Measurements from ENCODE around the gene SPACA4.
A peak's percentile ranks its signal among the peaks of the same experiment; 100 is the strongest.

SPACA4 gene

DNA sequence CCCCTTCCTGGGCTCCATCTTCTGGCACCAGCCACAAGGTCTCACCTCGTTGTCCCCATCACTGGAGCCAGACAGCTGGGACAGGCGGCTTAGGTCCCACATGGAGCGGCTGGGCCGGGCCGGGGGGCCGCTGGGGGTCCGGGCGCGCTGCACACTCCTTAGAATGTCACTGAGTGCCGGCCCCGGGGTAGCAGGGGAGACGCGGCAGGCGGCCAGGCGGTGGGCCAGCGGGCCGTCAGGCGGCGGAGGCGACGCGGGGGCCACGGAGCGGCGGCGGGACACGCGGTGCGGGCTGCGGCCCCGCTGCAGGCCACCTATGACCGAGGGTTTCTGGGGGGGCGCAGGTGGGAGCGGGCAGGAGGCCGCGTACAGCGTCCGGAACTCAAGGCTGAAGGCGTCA, 3.1 kb upstream of the SPACA4 start:
- Histone ChIP-seq H2BK5ac (ENCODE audit: low read depth, low read length, poor library complexity, severe bottlenecking) (no peak overlapping the region), H3K9ac (ENCODE audit: low read length) (no peak overlapping the region), H3K79me1 (replicated peaks; ENCODE audit: low read length, poor library complexity, severe bottlenecking) (no peaks in the 10 kb centered on the region), H4K8ac (ENCODE audit: low read length) (no peak overlapping the region), H3K18ac (ENCODE audit: low read depth in 1 of 2, low read length in 2 of 2) (no peak overlapping the region), H3K27ac (ENCODE audit: low read length, poor library complexity, severe bottlenecking) (no peak overlapping the region), H3K9me3 (ENCODE audit: control insufficient read depth, low read length) (no peaks in the 10 kb centered on the region), H2BK15ac (ENCODE audit: low read depth, poor library complexity, severe bottlenecking) (no peak overlapping the region), H3K36me3 (ENCODE audit: control insufficient read depth in 1 of 2, insufficient read depth in 2 of 2, low read depth in 1 of 2, low read length in 2 of 2) (peaks cover 0 to 4% of the 10 kb centered on the region in 2 experiments), H3K4me1 (ENCODE audit: control insufficient read depth, insufficient read depth, low read depth, low read length) (peaks cover 2% of the 10 kb centered on the region), H3K27me3 (ENCODE audit: control insufficient read depth in 1 of 2, insufficient read depth in 1 of 2, low read length in 2 of 2) (peaks cover 5 to 16% of the 10 kb centered on the region in 2 experiments), H2BK12ac (ENCODE audit: low read length in 2 of 2) (no peak overlapping the region), H3K4me2 (ENCODE audit: low read length, poor library complexity, severe bottlenecking) (no peak overlapping the region), H2AFZ (ENCODE audit: low read depth, low read length) (no peak overlapping the region), H3K4ac (ENCODE audit: low read depth in 1 of 2, low read length in 2 of 2) (no peak overlapping the region), H3K14ac (ENCODE audit: low read length in 2 of 2) (no peak overlapping the region), H2BK120ac (ENCODE audit: low read depth, low read length) (no peak overlapping the region), H3K23ac (ENCODE audit: low read length in 2 of 2) (no peak overlapping the region), H4K91ac (ENCODE audit: low read length) (no peak overlapping the region), H2AK5ac (ENCODE audit: low read length, severe bottlenecking) (no peak overlapping the region), H3K4me3 (ENCODE audit: insufficient read depth in 1 of 2, low read depth in 1 of 2, low read length in 2 of 2) (no peak overlapping the region)
- DNase-seq: no peak
- WGBS: 94% methylated on average over 39 of the region's 39 CpGs

DNA sequence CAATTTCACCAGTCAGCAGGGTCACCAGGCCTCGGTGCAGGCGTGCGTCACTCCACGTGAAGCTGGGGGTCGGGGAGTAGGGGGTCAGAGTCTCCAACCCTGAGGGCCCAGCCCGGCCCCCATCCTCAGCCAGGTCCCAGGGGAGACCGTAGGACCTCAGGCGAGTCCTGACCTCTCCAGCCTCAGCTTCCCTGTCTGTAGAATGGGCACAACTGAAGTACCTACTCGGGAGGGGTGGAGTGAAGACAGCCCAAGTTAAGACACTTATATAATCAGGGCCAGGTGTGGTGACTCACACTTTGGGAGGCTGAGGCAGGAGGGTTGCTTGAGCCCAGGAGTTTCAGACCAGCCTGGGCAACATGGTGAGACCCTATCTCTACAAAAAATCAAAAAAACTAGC, 2.7 kb upstream of the SPACA4 start:
- H3K79me1 ChIP-seq (replicated peaks; ENCODE audit: low read length, poor library complexity, severe bottlenecking): no peaks in the 10 kb centered on the region
- peaks cover 0 to 4% of the 10 kb centered on the region in 2 experiments for H3K36me3 ChIP-seq (ENCODE audit: control insufficient read depth in 1 of 2, insufficient read depth in 2 of 2, low read depth in 1 of 2, low read length in 2 of 2)
- peaks cover 2% of the 10 kb centered on the region for H3K4me1 ChIP-seq (ENCODE audit: control insufficient read depth, insufficient read depth, low read depth, low read length)
- no peak overlapping the region for H3K9ac ChIP-seq (ENCODE audit: low read length)
- no peak overlapping the region for H2BK120ac ChIP-seq (ENCODE audit: low read depth, low read length)
- H3K27ac ChIP-seq (ENCODE audit: low read length, poor library complexity, severe bottlenecking): no peak overlapping the region
- no peak overlapping the region for H2BK15ac ChIP-seq (ENCODE audit: low read depth, poor library complexity, severe bottlenecking)
- H3K9me3 ChIP-seq (ENCODE audit: control insufficient read depth, low read length): no peaks in the 10 kb centered on the region
- no peak overlapping the region for H4K8ac ChIP-seq (ENCODE audit: low read length)
- no peak overlapping the region for H3K18ac ChIP-seq (ENCODE audit: low read depth in 1 of 2, low read length in 2 of 2)
- H3K27me3 ChIP-seq (ENCODE audit: control insufficient read depth in 1 of 2, insufficient read depth in 1 of 2, low read length in 2 of 2): peaks cover 1 to 12% of the 10 kb centered on the region in 2 experiments
- no peak overlapping the region for H2AK5ac ChIP-seq (ENCODE audit: low read length, severe bottlenecking)
- DNase-seq: no peak
- no peak overlapping the region for H2BK12ac ChIP-seq (ENCODE audit: low read length in 2 of 2)
- no peak overlapping the region for H2BK5ac ChIP-seq (ENCODE audit: low read depth, low read length, poor library complexity, severe bottlenecking)
- H2AFZ ChIP-seq (ENCODE audit: low read depth, low read length): no peak overlapping the region
- H3K4ac ChIP-seq (ENCODE audit: low read depth in 1 of 2, low read length in 2 of 2): no peak overlapping the region
- H3K14ac ChIP-seq (ENCODE audit: low read length in 2 of 2): no peak overlapping the region
- H3K4me3 ChIP-seq (ENCODE audit: insufficient read depth in 1 of 2, low read depth in 1 of 2, low read length in 2 of 2): no peak overlapping the region
- 95% methylated on average over 9 of the region's 9 CpGs for WGBS
- H4K91ac ChIP-seq (ENCODE audit: low read length): no peak overlapping the region
- H3K23ac ChIP-seq (ENCODE audit: low read length in 2 of 2): no peak overlapping the region
- H3K4me2 ChIP-seq (ENCODE audit: low read length, poor library complexity, severe bottlenecking): no peak overlapping the region

DNA sequence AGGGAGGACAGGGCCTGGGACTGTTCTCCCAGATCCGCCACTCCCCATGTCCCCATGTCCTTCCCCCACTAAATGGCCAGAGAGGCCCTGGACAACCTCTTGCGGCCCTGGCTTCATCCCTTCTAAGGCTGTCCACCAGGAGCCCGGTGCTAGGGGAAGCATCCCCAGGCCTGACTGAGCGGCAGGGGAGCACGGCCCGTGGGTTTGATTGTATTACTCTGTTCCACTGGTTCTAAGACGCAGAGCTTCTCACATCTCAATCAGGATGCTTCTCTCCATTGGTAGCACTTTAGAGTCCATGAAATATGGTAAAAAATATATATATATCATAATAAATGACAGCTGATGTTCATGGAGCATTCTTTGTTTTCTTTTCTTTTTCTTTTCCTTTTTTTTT, 815 bp downstream of the SPACA4 start:
- peak overlapping the region; percentile 61 for H4K8ac ChIP-seq (ENCODE audit: low read length)
- no peak overlapping the region for H3K23ac ChIP-seq (ENCODE audit: low read length in 2 of 2)
- H3K4ac ChIP-seq (ENCODE audit: low read depth in 1 of 2, low read length in 2 of 2): no peak overlapping the region
- no peak for DNase-seq
- H4K91ac ChIP-seq (ENCODE audit: low read length): no peak overlapping the region
- peaks cover 0 to 10% of the 10 kb centered on the region in 2 experiments for H3K36me3 ChIP-seq (ENCODE audit: control insufficient read depth in 1 of 2, insufficient read depth in 2 of 2, low read depth in 1 of 2, low read length in 2 of 2)
- no peak overlapping the region for H3K4me3 ChIP-seq (ENCODE audit: insufficient read depth in 1 of 2, low read depth in 1 of 2, low read length in 2 of 2)
- no peak overlapping the region for H3K18ac ChIP-seq (ENCODE audit: low read depth in 1 of 2, low read length in 2 of 2)
- H2AFZ ChIP-seq (ENCODE audit: low read depth, low read length): no peak overlapping the region
- H2BK120ac ChIP-seq (ENCODE audit: low read depth, low read length): no peak overlapping the region
- H2BK12ac ChIP-seq (ENCODE audit: low read length in 2 of 2): no peak overlapping the region
- H2BK5ac ChIP-seq (ENCODE audit: low read depth, low read length, poor library complexity, severe bottlenecking): no peak overlapping the region
- H2BK15ac ChIP-seq (ENCODE audit: low read depth, poor library complexity, severe bottlenecking): no peak overlapping the region
- H3K27ac ChIP-seq (ENCODE audit: low read length, poor library complexity, severe bottlenecking): no peak overlapping the region
- no peaks in the 10 kb centered on the region for H3K4me1 ChIP-seq (ENCODE audit: control insufficient read depth, insufficient read depth, low read depth, low read length)
- H3K27me3 ChIP-seq (ENCODE audit: control insufficient read depth in 1 of 2, insufficient read depth in 1 of 2, low read length in 2 of 2): no peaks in the 10 kb centered on the region
- no peak overlapping the region for H3K9ac ChIP-seq (ENCODE audit: low read length)
- 97% methylated on average over 6 of the region's 7 CpGs for WGBS
- no peak overlapping the region for H3K4me2 ChIP-seq (ENCODE audit: low read length, poor library complexity, severe bottlenecking)
- H2AK5ac ChIP-seq (ENCODE audit: low read length, severe bottlenecking): no peak overlapping the region
- H3K9me3 ChIP-seq (ENCODE audit: control insufficient read depth, low read length): no peaks in the 10 kb centered on the region
- H3K79me1 ChIP-seq (replicated peaks; ENCODE audit: low read length, poor library complexity, severe bottlenecking): no peaks in the 10 kb centered on the region
- H3K14ac ChIP-seq (ENCODE audit: low read length in 2 of 2): no peak overlapping the region

DNA sequence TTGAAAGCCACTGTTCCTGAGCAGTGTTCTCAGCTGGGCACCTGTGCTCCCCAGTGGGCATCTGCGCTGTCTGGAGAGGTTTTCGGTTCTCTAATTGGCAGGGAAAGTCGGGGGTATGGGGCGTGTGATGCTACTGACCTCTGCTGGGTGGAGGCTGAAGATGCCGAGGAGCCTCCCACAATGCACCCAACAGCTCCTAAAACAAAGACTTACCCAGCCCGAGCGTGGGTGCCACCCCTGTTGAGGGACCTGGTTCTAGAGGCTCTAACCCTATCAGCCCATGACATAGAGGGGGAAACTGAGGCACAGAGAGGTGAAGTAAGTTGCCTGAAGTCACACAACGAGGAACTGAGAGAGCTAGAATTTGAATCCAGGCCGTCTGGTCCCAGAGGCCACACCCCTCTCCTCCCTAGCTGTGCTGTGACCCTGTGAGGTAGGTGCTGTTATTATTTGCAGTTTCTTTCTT, 2.3 kb downstream of the SPACA4 start:
- H3K23ac ChIP-seq (ENCODE audit: low read length in 2 of 2): no peak overlapping the region
- H3K27ac ChIP-seq (ENCODE audit: low read length, poor library complexity, severe bottlenecking): no peak overlapping the region
- no peak overlapping the region for H3K4ac ChIP-seq (ENCODE audit: low read depth in 1 of 2, low read length in 2 of 2)
- H3K18ac ChIP-seq (ENCODE audit: low read depth in 1 of 2, low read length in 2 of 2): no peak overlapping the region
- H3K79me1 ChIP-seq (replicated peaks; ENCODE audit: low read length, poor library complexity, severe bottlenecking): no peaks in the 10 kb centered on the region
- H2BK120ac ChIP-seq (ENCODE audit: low read depth, low read length): no peak overlapping the region
- H4K8ac ChIP-seq (ENCODE audit: low read length): peak overlapping the region; percentile 85
- H3K4me3 ChIP-seq (ENCODE audit: insufficient read depth in 1 of 2, low read depth in 1 of 2, low read length in 2 of 2): peak overlapping the region in 1 of 2 experiments; percentile 22
- H3K27me3 ChIP-seq (ENCODE audit: control insufficient read depth in 1 of 2, insufficient read depth in 1 of 2, low read length in 2 of 2): no peaks in the 10 kb centered on the region
- no peak overlapping the region for H2AK5ac ChIP-seq (ENCODE audit: low read length, severe bottlenecking)
- peak overlapping the region; percentile 60 for H3K9ac ChIP-seq (ENCODE audit: low read length)
- peak overlapping the region; percentile 5 for H3K4me2 ChIP-seq (ENCODE audit: low read length, poor library complexity, severe bottlenecking)
- peak overlapping the region; percentile 3 for H2BK15ac ChIP-seq (ENCODE audit: low read depth, poor library complexity, severe bottlenecking)
- no peak overlapping the region for H2BK5ac ChIP-seq (ENCODE audit: low read depth, low read length, poor library complexity, severe bottlenecking)
- no peaks in the 10 kb centered on the region for H3K4me1 ChIP-seq (ENCODE audit: control insufficient read depth, insufficient read depth, low read depth, low read length)
- H2BK12ac ChIP-seq (ENCODE audit: low read length in 2 of 2): no peak overlapping the region
- no peak overlapping the region for H2AFZ ChIP-seq (ENCODE audit: low read depth, low read length)
- H3K14ac ChIP-seq (ENCODE audit: low read length in 2 of 2): no peak overlapping the region
- peaks cover 0 to 18% of the 10 kb centered on the region in 2 experiments for H3K36me3 ChIP-seq (ENCODE audit: control insufficient read depth in 1 of 2, insufficient read depth in 2 of 2, low read depth in 1 of 2, low read length in 2 of 2)
- 50% methylated on average over 5 of the region's 9 CpGs for WGBS
- no peaks in the 10 kb centered on the region for H3K9me3 ChIP-seq (ENCODE audit: control insufficient read depth, low read length)
- no peak for DNase-seq
- H4K91ac ChIP-seq (ENCODE audit: low read length): no peak overlapping the region
